Lung (tissue), 12 donors: Measurements from ENCODE around the gene MDGA2. TPM values are rescaled to one million over a fixed set of nuclear protein-coding genes. Genes with fewer than 3 reads are reported as not detected.
"Not testable (repeated sequence)": the region's sequence is repeated elsewhere in the genome, so short reads cannot be mapped to it uniquely, and the experiment has no call there.

ENCODE experiments used
- ATAC-seq: fragments of 200-7000 bp; cut with Tn5 transposase; one replicate; pipeline ENCODE4 v1.9.1; 2020; ENCODE audit warnings: moderate number of reproducible peaks; ENCODE audit not compliant: insufficient read depth, low FRiP score
- DNase-seq, 3 donors: peaks; one replicate each; pipeline ENCODE4 v3.0.0-alpha.2; 2013 to 2017
- H3K27ac ChIP-seq, 2 donors: one replicate each; pipeline ENCODE4 v1.5.1; 2013; ENCODE audit warnings: mild to moderate bottlenecking in 2 of 2, moderate library complexity in 2 of 2, control low read depth in 1 of 2, inconsistent platforms in 1 of 2, low read depth in 1 of 2, low read length in 1 of 2
- H3K27me3 ChIP-seq, 3 donors: one replicate each; pipeline ENCODE4 v1.5.1; 2013; ENCODE audit warnings: low read length in 2 of 3; ENCODE audit not compliant: control insufficient read depth in 3 of 3, insufficient read depth in 3 of 3
- H3K36me3 ChIP-seq, 4 donors: one replicate each; pipeline ENCODE4 v1.5.1; 2013; ENCODE audit warnings: low read length in 4 of 4, mild to moderate bottlenecking in 1 of 4, moderate library complexity in 1 of 4; ENCODE audit not compliant: control insufficient read depth in 4 of 4, insufficient read depth in 4 of 4
- H3K4me1 ChIP-seq, 5 donors: one replicate each; pipeline ENCODE4 v1.5.1; 2013; ENCODE audit warnings: low read length in 5 of 5, mild to moderate bottlenecking in 2 of 5, moderate library complexity in 1 of 5; ENCODE audit not compliant: control insufficient read depth in 5 of 5, insufficient read depth in 5 of 5
- H3K4me3 ChIP-seq: one replicate; pipeline ENCODE4 v1.5.1; 2013; ENCODE audit warnings: mild to moderate bottlenecking, control low read depth, moderate library complexity
- H3K9ac ChIP-seq, 2 donors: one replicate each; pipeline ENCODE4 v1.5.1; 2013; ENCODE audit warnings: low read length in 2 of 2, control low read depth in 1 of 2; ENCODE audit not compliant: insufficient read depth in 1 of 2
- H3K9me3 ChIP-seq, 4 donors: one replicate each; pipeline ENCODE4 v1.5.1; 2013; ENCODE audit warnings: low read length in 3 of 4, mild to moderate bottlenecking in 1 of 4, moderate library complexity in 1 of 4; ENCODE audit not compliant: control insufficient read depth in 4 of 4, insufficient read depth in 3 of 4
- WGBS, 2 donors: extraction: QIAGEN DNeasy Blood & Tissue Kit; methylation state at CpG; one replicate each; pipeline ENCODE4 v1.1.7; 2013; 5-methylcytosine and 5-hydroxymethylcytosine counted together
- polyA plus RNA-seq, 2 donors: library from polyadenylated mRNA; stranded (reverse); fragments of 200-250 nt; gene quantifications; one replicate each; pipeline ENCODE4 v1.2.1, GENCODE V29; 2013
- total RNA-seq, 2 donors: library from RNA; depleted of rRNA in 1 of 2; stranded (reverse); fragments of >200 nt in 1 of 2; gene quantifications; one replicate each; pipeline ENCODE4 v1.2.1, GENCODE V29; 2014 to 2021
- TF ChIP-seq, protein P1 (sequence below): IDR thresholded peaks from 2 replicates; pipeline ENCODE4 v1.5.1; 2012; ENCODE audit warnings: mild to moderate bottlenecking; ENCODE audit errors: control extremely low read depth, extremely low read depth
- donor health status: control.
- donor health status: control.
- donor health status: Bipolar disorder and iron deficiency.
- donor health status: healthy.
- donor health status: DM: yes; HTN: yes; CAD: no.

The MDGA2 gene
- total and polyA plus RNA-seq, 4 donors, result 0.03 to 3.2 TPM; not detected in 2

DNA sequence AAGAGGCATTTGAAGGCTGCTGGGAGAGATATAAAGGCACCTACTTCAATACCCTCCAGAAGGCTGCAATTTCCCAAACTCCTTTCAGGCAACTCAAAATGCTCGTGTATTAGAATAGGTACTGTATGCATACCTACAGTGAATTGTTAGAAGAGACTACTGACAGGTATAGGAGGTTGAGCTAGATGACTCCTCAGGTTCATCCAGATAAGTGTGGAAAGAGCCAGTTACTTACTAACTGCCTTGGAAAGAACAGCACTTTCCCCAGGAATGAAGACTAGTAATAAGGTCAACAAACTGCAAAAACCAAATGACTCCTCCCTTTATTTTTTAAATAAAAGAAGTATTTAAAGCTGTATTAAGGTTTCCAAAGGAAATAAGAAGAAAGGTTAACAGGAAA is 429.0 kb downstream of the MDGA2 start:
- TF ChIP-seq, protein P1, sequence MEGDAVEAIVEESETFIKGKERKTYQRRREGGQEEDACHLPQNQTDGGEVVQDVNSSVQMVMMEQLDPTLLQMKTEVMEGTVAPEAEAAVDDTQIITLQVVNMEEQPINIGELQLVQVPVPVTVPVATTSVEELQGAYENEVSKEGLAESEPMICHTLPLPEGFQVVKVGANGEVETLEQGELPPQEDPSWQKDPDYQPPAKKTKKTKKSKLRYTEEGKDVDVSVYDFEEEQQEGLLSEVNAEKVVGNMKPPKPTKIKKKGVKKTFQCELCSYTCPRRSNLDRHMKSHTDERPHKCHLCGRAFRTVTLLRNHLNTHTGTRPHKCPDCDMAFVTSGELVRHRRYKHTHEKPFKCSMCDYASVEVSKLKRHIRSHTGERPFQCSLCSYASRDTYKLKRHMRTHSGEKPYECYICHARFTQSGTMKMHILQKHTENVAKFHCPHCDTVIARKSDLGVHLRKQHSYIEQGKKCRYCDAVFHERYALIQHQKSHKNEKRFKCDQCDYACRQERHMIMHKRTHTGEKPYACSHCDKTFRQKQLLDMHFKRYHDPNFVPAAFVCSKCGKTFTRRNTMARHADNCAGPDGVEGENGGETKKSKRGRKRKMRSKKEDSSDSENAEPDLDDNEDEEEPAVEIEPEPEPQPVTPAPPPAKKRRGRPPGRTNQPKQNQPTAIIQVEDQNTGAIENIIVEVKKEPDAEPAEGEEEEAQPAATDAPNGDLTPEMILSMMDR, result no peak
- WGBS, 2 donors, result 81 to 84% methylated on average over 1 of the region's 1 CpG
- no peaks in the 10 kb centered on the region for H3K9me3 ChIP-seq

DNA sequence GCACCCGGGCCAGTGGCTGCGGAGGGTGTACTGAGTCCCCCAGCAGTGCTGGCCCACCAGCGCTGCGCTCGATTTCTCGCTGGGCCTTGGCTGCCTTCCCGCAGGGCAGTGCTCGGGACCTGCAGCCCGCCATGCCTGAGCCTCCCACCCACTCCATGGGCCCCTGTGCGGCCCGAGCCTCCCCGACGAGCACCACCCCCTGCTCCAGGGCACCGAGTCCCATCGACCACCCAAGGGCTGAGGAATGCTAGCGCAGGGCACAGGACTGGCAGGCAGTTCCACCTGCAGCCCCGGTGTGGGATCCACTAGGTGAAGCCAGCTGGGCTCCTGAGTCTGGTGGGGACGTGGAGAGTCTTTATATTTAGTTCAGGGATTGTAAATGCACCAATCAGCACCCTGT is 432.8 kb downstream of the MDGA2 start:
- H3K36me3 ChIP-seq, H3K9me3 ChIP-seq, H3K4me3 ChIP-seq, H3K9ac ChIP-seq, H3K4me1 ChIP-seq, H3K27ac ChIP-seq, ATAC-seq, H3K27me3 ChIP-seq, DNase-seq: not testable (repeated sequence)
- whole genome bisulfite sequencing, 2 donors, result 87 to 95% methylated on average over 15 to 18 of the region's 18 CpGs

More for the DNA sequence above, 429.0 kb downstream of the MDGA2 start:
- Histone ChIP-seq H3K4me3 (no peak overlapping the region), H3K27me3 (no peaks in the 10 kb centered on the region), H3K27ac (no peak overlapping the region), H3K36me3 (no peaks in the 10 kb centered on the region), H3K4me1 (no peaks in the 10 kb centered on the region), H3K9ac (no peak overlapping the region)
- DNase-seq (no peak), ATAC-seq (no peak)

DNA sequence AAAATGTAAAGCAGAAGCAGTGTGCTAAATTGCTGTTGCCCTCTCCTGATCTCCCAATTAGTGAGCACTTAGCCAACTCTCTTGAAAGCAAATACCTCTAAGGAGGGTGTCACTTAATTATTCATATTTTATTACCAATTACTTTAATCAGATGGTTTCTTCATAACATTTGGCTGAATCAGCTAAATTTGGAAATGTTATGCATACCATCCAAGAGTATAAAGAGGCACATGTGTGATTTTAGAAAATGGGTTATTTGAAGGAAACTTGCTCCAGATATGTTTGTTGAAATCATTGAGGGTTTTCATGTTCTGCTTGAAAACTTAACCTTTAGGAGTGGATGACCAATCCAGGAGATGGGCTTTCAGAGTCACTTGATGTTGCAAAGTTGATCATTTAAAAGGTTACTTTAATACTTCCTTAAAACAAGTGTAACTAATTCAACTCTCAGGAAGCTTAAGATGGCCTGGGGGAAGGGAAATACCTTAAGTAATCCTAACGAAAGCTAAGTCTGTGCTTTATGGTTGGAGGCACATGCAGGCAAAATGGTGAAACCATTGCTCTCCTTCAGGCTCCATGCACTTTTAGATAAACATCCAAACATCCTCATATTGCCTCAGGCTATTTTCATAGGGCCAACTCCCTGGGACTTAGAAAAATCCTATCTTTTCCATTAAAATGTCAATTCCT is 434.5 kb downstream of the MDGA2 start:
- H3K27ac ChIP-seq, result no peak overlapping the region
- H3K4me1 ChIP-seq, result no peaks in the 10 kb centered on the region
- ATAC-seq, result no peak
- no peak overlapping the region for H3K4me3 ChIP-seq
- H3K9ac ChIP-seq, result no peak overlapping the region
- no peak for DNase-seq
- H3K36me3 ChIP-seq, result no peaks in the 10 kb centered on the region
- WGBS, 2 donors, result 20 to 34% methylated on average over 1 of the region's 1 CpG
- H3K9me3 ChIP-seq, result no peaks in the 10 kb centered on the region
- TF ChIP-seq, protein P1, result no peak
- no peaks in the 10 kb centered on the region for H3K27me3 ChIP-seq

DNA sequence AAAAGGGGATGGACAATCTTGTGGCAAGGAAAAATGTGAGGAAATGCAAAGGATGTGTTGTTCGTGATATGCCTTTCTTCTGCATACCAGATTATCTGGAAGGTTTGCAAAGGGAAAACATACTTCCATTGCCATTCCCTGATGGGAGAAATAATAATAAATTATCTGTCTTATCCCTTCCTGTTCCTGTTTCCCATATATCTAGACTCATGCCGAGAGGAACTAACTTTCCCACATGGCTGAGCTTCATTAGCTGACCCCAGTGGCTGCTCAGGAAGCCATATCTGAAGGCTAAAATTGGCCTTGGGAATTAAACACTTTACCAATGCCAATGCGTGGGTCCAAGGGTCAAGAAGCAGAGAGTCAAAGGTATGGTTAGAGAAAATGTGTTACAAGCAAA is 439.8 kb downstream of the MDGA2 start:
- Histone ChIP-seq H3K27ac (no peak overlapping the region), H3K9me3 (no peaks in the 10 kb centered on the region), H3K36me3 (no peaks in the 10 kb centered on the region), H3K4me3 (no peak overlapping the region), H3K27me3 (no peaks in the 10 kb centered on the region), H3K9ac (no peak overlapping the region), H3K4me1 (no peaks in the 10 kb centered on the region)
- TF ChIP-seq, protein P1, result no peak
- ATAC-seq (no peak), DNase-seq (no peak)
- 68 to 80% methylated on average over 3 of the region's 3 CpGs for WGBS, 2 donors
